ENCODE data around the gene SHROOM4.

- TF ChIP-seq MIER3 (CRISPR knock-in tag; IDR thresholded peaks at IDR 0.05; ENCODE audit: borderline replicate concordance) (no peak), POGZ (CRISPR knock-in tag; IDR thresholded peaks at IDR 0.05) (no peak), ASH2L (IDR thresholded peaks at IDR 0.05; ENCODE audit: insufficient read length, low read depth, low read length) (no peak)
Observed at GRCh38 chrX:50707955-50708699, 105.9 kb downstream of the SHROOM4 start.

All from HepG2 (cell line).